Stimulated activated CD4-positive, alpha-beta T cell treated with anti-CD3 and anti-CD28 coated beads, Interleukin-12 subunit alpha, Interleukin-12 subunit beta, amount 100 ng/mL, for 4 hours (primary cell): ENCODE measurements around the gene CALCR.
"Not testable (repeated sequence)": the region's sequence is repeated elsewhere in the genome, so short reads cannot be mapped to it uniquely, and the experiment has no call there.

Source experiments
- DNase-seq: peaks from one replicate; pipeline ENCODE4 v3.0.0-alpha.2; 2020

Gene CALCR

GRCh38 chr7:93574646-93575554 is at the start of gene CALCR:
Gene CALCR (minus strand): TSS chr7:93574724. CDS start chr7:93486981, 87,743 bp downstream.
- DNase-seq, result no peak

DNA sequence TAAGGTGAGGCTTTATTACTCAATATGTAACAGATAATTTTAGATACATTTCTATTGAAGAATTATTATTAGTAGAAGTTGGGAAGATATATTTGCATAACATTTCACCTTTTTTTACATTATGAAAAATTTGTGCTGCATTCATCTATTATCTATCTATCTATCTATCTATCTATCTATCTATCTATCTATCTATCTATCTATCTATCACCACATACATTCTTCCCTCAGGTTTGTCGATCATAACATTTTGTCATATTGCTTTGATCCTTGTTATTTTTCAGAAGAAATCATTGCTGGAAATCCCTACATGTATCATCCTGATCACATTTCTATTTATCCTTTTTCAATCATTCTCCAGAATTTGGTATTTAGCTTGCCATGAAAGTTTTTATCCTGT is 49.3 kb upstream of the CALCR start:
- no peak for DNase-seq

- DNase-seq, result no peak
Measured at GRCh38 chr7:93622036-93623033, 47.8 kb upstream of the CALCR start.

- no peak for DNase-seq
Measured at GRCh38 chr7:93620864-93621263, 46.3 kb upstream of the CALCR start.

DNA sequence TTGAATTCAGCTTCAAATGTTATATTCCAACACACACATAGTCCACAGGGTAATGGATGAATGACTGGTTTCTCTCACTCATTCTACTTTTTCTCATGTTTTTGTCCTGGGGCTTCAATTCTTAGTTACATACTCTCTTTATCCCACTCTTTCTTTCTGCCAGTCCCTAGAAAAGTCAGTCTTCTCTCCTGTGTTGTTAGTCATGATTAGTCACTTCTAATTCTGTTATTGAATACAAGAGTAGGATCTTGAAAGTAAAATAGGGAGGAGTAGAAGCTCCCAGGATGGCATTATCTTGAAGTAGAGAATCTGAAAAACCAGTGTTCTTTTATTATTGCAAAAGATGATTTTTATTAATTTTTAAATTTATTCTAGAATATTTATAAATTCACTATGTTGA is 45.5 kb upstream of the CALCR start:
- no peak for DNase-seq

DNA sequence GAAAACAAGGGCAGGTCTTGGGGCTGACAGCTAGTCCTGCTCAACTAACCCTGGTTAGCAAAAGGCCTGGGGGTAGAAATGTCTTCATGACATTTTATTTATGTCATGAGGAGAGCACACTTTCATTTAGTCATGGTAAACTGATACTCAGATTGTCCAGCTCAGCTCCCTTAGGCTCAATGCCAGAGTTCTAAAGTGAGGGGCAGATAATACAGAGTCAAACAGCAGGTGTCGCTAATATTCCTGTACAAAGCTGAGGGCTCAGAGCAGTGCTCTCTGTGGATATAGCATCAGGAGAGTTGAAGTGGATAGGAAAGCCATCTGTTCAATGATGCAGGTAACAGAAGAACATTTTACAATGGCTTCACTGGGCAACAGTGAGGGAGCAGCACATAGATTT is 26.8 kb upstream of the CALCR start:
- no peak for DNase-seq

DNA sequence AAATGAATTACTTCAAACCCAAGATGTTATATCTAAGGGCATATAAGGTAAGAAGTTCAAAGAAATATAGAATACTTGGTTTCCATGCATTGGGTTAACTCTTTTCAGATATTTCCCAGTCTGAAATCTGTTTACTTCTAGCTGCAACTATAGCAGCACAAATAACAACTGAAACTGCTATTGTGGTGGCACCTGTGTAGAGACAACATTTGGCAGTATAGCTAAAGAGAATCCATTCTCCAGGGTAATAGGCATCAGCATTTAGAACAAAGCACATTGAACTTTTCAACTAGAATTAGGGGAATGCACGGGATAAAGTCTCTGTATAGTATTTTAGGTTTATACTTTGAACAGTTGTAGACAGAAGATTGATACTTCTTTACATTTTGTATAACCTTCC is 19.7 kb upstream of the CALCR start:
- DNase-seq, result no peak

- no peak for DNase-seq
Measured at GRCh38 chr7:93592588-93593266, 18.2 kb upstream of the CALCR start.

- not testable (repeated sequence) for DNase-seq
Measured at GRCh38 chr7:93591224-93592050, 16.9 kb upstream of the CALCR start.

- DNase-seq, result not testable (repeated sequence)
Measured at GRCh38 chr7:93586479-93586865, 11.9 kb upstream of the CALCR start.

DNA sequence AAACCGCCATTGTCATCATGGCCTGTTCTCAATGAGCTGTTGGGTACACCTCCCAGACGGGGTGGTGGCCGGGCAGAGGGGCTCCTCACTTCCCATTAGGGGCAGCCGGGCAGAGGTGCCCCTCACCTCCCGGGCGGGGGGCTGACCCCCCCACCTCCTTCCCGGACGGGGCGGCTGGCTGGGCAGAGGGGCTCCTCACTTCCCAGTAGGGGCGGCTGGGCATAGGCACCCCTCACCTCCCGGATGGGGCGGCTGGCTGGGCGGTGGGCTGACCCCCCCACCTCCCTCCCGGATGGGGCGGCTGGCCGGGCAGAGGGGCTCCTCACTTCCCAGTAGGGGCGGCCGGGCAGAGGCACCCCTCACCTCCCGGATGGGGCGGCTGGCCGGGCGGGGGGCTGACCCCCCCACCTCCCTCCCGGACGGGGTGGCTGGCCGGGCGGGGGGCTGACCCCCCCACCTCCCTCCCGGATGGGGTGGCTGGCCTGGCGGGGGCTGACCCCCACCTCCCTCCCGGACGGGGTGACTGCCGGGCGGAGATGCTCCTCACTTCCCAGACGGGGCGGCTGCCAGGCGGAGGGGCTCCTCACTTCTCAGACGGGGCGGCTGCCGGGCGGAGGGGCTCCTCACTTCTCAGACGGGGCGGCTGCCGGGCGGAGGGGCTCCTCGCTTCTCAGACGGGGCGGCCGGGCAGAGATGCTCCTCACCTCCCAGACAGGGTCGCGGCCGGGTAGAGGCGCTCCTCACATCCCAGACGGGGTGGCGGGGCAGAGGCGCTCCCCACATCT is 11.4 kb upstream of the CALCR start:
- DNase-seq, result not testable (repeated sequence)

GRCh38 chr7:93579431-93579830 is 4.9 kb upstream of the CALCR start:
- DNase-seq, result no peak

GRCh38 chr7:93578762-93579161 is 4.2 kb upstream of the CALCR start:
- DNase-seq, result no peak

DNA sequence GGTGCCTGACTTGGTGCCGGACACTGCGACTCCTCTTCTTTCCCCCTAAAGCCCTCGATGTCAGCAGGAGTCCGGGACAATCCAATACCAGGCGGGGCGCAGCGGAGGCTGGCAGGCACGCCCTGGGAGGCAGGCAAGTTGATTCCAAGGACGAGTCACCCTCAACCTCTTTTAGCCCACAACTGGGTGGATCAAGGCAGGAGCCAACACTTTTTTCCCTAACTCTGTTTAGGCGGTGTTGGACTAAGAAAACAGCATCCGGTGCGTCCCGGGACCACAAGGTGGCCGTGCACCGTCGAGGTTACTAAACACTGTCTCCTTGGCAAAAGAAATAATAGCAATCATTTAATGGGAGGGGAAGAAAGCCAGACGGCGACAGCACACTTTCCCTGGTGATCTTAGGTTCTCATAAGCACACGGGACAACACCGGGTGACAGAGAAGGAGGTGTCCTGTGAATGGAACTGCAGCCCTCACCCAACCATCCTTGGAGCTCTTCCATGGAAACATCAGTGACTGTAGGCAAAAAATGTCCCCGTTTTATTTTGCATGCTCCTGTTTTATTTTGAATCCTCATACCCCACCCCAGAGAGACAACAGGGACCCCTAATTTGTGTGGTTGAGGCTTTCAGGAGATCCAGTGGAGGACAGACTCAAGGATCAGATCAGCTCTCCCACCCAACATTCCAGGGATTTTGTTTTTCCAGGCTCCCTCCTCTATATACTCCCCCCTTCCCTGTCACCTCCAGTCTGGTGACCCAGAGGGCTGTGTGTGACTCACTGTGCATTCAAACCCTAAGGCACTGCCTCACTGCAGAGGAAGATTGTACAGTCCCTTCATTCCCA is 1.3 kb upstream of the CALCR start:
- no peak for DNase-seq

GRCh38 chr7:93574269-93574645 is 267 bp downstream of the CALCR start:
- no peak for DNase-seq

DNA sequence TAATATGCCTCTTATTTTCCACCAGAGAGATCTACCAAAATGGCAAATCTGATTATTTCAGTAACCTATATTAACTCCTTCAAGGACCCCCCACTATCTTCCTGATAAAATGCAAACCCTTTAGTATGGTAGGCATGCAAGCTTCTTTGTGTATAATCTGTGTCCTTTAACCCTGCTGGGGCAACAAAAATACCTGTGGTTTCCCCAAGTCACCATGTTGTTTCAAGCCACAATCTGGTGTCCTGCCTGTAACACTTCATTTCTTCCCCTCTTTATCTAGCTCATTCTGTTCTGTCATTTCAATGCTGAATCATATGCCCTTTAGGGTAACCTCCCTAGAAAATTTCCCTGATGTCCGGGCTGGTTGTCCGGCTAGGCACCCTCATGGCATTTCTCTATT is 5.3 kb downstream of the CALCR start:
- DNase-seq, result no peak

GRCh38 chr7:93566876-93567275 is 7.6 kb downstream of the CALCR start:
- DNase-seq, result no peak

DNA sequence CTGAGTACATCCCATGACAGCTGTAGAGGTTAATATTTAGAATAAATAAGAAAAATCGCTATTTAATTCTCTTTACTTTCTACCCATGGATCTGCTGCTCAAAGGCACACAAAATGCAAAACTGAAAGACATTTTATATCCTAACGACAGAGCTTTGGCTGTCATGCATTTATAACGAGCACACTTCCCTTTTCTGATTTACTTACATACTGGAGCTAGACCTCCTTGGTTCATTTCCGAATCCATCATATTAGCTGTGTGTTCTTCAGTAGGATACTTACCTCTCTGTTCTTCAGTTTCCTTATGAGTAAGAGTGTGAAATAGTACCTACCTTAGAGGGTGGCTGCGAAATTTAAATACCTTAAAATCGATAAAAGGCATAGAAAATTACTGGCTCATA is 10.9 kb downstream of the CALCR start:
- DNase-seq, result no peak

DNA sequence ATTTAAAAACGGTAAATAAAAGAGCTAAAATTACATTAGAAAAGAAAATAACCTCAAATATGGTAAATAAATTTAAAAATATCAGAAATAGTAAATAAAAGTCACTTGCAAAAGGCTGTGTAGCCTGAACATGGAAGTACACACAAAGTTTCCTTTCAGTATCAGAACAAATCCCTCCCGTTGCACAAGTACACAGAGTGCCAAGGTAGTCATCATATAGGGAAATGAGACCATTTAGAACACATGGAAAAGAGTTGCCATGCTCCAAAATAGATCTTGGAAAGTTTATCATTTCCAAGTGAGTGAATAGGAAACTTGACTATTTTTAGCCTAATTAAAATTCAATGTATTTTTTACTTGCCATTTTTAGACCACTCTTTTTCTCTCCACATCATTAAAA is 11.6 kb downstream of the CALCR start:
- no peak for DNase-seq

DNA sequence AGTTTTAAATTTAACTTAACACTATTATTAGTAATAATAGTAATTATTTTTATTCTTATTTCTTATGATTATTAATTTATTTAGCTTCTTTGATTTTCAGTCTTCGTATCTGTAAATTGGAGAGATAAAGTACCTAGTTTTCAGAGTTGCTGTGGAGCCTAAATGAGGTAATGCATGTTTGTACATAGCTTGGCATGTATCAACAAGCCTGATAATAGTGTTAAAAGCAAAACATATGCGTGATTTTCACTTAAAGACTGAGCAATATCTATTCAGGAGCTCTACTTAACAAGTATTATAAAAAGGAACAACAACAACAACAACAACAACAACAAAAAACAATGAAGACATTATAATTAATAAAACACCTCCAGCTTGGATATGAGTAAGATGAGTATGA is 12.4 kb downstream of the CALCR start:
- no peak for DNase-seq
